ENCODE results near the gene CDK19.

DNA sequence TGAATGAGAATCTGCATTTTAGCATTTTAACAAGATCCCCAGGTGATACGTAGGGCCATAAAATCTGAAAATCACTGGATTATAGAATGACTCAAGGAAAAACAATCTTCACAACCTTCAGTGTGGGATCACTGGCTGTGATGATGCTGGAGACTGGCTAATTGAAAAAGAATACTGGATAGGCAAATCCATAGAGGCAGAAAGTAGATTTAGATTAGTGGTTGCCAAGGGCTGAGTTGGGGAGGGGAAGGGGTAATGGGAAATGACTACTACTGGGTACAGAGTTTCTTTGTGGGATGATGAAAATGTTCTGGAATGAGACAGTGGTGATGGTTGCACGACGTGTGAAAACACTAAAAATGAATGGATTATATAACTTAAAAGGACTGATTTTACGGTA, 84.1 kb downstream of the CDK19 start:
- TF ChIP-seq, protein P1, sequence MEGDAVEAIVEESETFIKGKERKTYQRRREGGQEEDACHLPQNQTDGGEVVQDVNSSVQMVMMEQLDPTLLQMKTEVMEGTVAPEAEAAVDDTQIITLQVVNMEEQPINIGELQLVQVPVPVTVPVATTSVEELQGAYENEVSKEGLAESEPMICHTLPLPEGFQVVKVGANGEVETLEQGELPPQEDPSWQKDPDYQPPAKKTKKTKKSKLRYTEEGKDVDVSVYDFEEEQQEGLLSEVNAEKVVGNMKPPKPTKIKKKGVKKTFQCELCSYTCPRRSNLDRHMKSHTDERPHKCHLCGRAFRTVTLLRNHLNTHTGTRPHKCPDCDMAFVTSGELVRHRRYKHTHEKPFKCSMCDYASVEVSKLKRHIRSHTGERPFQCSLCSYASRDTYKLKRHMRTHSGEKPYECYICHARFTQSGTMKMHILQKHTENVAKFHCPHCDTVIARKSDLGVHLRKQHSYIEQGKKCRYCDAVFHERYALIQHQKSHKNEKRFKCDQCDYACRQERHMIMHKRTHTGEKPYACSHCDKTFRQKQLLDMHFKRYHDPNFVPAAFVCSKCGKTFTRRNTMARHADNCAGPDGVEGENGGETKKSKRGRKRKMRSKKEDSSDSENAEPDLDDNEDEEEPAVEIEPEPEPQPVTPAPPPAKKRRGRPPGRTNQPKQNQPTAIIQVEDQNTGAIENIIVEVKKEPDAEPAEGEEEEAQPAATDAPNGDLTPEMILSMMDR (conservative IDR thresholded peaks at IDR 0.05; ENCODE audit: low read depth, low read length) = no peak
- TF ChIP-seq POLR2A (IDR thresholded peaks at IDR 0.05; ENCODE audit: low read depth, low read length) = no peak
- no peak for TF ChIP-seq MXI1 (IDR thresholded peaks at IDR 0.05; ENCODE audit: borderline replicate concordance, low read depth, low read length)
- no peak for TF ChIP-seq RAD21 (IDR thresholded peaks at IDR 0.05; ENCODE audit: low read length)
- TF ChIP-seq, protein P2, sequence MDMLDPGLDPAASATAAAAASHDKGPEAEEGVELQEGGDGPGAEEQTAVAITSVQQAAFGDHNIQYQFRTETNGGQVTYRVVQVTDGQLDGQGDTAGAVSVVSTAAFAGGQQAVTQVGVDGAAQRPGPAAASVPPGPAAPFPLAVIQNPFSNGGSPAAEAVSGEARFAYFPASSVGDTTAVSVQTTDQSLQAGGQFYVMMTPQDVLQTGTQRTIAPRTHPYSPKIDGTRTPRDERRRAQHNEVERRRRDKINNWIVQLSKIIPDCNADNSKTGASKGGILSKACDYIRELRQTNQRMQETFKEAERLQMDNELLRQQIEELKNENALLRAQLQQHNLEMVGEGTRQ (IDR thresholded peaks at IDR 0.05; ENCODE audit: low read depth, low read length) = no peak
- no peak for TF ChIP-seq MAZ (IDR thresholded peaks at IDR 0.05; ENCODE audit: borderline replicate concordance, low read depth, low read length)

Measured in IMR-90 (cell line).